Neural crest cell (in vitro differentiated cells): ENCODE measurements around the gene SLC25A53. TPM values are rescaled to one million over a fixed set of nuclear protein-coding genes. Genes with fewer than 3 reads are reported as not detected.
A peak's percentile ranks its signal among the peaks of the same experiment; 100 is the strongest.

Experiments used
- DNase-seq: peaks from one replicate; pipeline ENCODE4 v3.0.0; 2021; ENCODE audit warnings: low read depth, mixed read lengths, low spot score
- H3K27ac Mint-ChIP-seq: one replicate; pipeline ENCODE4 v1.8.0; 2021; ENCODE audit warnings: mild to moderate bottlenecking, mixed read lengths; ENCODE audit not compliant: unreplicated experiment
- H3K27me3 Mint-ChIP-seq: 2 replicates; pipeline ENCODE4 v1.8.0; 2021; ENCODE audit warnings: low read depth, mild to moderate bottlenecking, mixed read lengths
- H3K36me3 Mint-ChIP-seq: 2 replicates; pipeline ENCODE4 v1.8.0; 2021; ENCODE audit warnings: low read depth, mild to moderate bottlenecking, mixed read lengths
- H3K4me1 Mint-ChIP-seq: 2 replicates; pipeline ENCODE4 v1.8.0; 2021; ENCODE audit warnings: mixed read lengths
- H3K4me3 Mint-ChIP-seq: one replicate; pipeline ENCODE4 v1.8.0; 2021; ENCODE audit warnings: mild to moderate bottlenecking, mixed read lengths
- H3K9me3 Mint-ChIP-seq: 2 replicates; pipeline ENCODE4 v1.8.0; 2021; ENCODE audit warnings: mixed read lengths
- total RNA-seq: library from RNA; stranded (reverse); gene quantifications from 2 replicates; pipeline ENCODE4 v1.2.1, GENCODE V29; 2021
- TF ChIP-seq, protein P1 (sequence below): fragments of 200-600 bp; sonication (generic); conservative IDR thresholded peaks from 2 replicates; pipeline ENCODE4 v1.5.0; 2021; ENCODE audit warnings: antibody characterized with exemption, mild to moderate bottlenecking

The SLC25A53 gene
- total RNA-seq, 1 donor from 2014 or later, result 6.8 TPM

DNA sequence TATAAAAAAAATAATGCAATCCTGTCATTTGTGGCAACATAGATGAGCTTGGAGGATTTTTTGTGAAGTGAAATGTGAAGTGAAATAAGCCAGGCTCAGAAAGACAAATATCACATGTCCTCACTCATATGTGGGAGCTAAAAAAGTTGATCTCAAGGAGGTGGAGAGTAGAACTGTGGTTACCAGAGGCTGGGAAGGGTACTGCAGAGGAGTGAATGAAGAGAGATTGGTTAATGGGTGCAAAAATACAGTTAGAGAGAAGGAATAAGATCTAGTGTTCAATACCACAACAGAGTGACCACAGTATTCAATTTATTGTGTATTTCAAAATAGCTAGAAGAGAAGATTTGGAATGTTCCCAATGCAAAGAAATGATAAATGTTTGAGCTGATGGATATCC, 57.9 kb downstream of the SLC25A53 start:
- H3K27ac Mint-ChIP-seq, result no peak overlapping the region
- peaks cover 8% of the 10 kb centered on the region for H3K27me3 Mint-ChIP-seq
- DNase-seq, result no peak
- H3K4me3 Mint-ChIP-seq, result no peak overlapping the region
- no peaks in the 10 kb centered on the region for H3K9me3 Mint-ChIP-seq
- peaks cover 3% of the 10 kb centered on the region for H3K4me1 Mint-ChIP-seq
- no peaks in the 10 kb centered on the region for H3K36me3 Mint-ChIP-seq
- TF ChIP-seq, protein P1, sequence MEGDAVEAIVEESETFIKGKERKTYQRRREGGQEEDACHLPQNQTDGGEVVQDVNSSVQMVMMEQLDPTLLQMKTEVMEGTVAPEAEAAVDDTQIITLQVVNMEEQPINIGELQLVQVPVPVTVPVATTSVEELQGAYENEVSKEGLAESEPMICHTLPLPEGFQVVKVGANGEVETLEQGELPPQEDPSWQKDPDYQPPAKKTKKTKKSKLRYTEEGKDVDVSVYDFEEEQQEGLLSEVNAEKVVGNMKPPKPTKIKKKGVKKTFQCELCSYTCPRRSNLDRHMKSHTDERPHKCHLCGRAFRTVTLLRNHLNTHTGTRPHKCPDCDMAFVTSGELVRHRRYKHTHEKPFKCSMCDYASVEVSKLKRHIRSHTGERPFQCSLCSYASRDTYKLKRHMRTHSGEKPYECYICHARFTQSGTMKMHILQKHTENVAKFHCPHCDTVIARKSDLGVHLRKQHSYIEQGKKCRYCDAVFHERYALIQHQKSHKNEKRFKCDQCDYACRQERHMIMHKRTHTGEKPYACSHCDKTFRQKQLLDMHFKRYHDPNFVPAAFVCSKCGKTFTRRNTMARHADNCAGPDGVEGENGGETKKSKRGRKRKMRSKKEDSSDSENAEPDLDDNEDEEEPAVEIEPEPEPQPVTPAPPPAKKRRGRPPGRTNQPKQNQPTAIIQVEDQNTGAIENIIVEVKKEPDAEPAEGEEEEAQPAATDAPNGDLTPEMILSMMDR, result no peak

DNA sequence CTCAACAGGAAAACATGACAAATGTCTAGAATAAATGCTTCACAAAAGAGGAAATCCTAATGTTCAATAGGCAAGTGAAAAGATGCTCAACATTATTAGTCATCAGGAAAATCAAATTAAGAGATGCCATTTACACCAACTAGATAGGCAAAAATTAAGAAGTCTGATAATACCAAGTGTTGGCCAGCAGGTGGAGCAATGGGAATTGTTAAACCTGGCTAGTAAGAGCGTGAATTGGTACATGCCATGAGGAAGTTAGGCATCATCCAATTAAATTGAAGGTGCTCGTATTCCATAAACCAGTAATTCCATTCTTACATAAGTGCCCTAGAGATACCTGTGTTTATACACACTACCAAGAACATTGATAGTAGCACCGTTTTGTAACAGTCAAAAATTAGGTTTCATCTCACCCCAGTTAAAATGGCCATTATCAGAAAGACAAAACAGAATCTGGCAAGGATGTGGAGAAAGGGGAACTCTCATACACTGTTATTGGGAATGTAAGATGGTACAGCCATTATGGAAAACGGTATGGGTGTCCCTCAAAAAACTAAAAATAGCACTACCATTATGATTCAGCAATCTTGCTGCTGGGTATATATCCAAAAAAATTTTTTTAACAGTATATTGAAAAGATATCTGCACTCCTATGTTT, 58.5 kb downstream of the SLC25A53 start:
- DNase-seq, result peak; percentile 43
- TF ChIP-seq, protein P1, result peak; percentile 75
- Mint-ChIP-seq H3K36me3 (no peaks in the 10 kb centered on the region), H3K9me3 (no peaks in the 10 kb centered on the region), H3K27me3 (peaks cover 8% of the 10 kb centered on the region), H3K4me1 (peaks cover 3% of the 10 kb centered on the region), H3K27ac (no peak overlapping the region), H3K4me3 (no peak overlapping the region)

DNA sequence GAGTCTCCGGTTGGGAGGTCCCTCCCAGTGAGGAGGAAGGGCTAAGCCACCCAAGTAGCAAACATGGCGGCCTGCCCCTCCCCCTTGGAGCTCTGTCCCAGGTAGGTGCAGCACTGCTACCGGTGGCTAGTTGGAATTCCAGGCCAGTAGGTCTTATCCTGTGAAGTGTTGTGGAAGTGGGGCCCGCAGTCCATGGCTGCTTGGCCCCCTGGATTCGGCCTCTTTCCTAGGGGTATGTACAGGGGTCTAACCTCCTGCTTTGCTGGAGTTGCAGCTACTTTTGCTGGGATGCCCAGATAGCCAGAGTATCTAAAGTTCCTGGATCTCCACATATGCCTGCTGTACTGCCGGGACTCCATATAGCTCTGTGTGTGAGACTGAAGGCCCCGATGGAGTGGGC, 70.9 kb downstream of the SLC25A53 start:
- Mint-ChIP-seq H3K27me3 (peaks cover 12% of the 10 kb centered on the region), H3K4me1 (no peaks in the 10 kb centered on the region), H3K36me3 (no peaks in the 10 kb centered on the region), H3K27ac (no peak overlapping the region), H3K9me3 (no peaks in the 10 kb centered on the region), H3K4me3 (no peak overlapping the region)
- no peak for DNase-seq
- TF ChIP-seq, protein P1, result no peak

DNA sequence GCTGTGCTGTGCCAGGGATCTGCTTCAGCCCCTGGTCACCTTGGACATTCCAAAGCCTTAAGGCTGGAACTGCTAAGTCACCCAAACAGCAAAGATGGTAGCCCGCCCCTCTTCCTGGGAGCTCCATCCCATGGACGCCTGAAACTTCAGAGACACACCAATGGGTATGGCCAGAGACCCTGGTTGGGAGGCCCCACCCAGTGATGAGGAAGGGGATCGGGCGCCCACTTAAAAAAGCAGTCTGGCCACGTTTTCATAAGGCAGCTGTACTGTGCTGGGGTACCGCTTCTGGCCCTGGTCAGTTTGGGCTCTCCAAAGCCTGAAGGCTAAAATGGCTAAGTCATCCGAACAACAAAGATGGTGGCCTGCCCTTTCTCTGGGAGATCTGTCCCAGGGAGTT, 71.3 kb downstream of the SLC25A53 start:
- Mint-ChIP-seq H3K27ac (no peak overlapping the region), H3K36me3 (no peaks in the 10 kb centered on the region), H3K4me1 (no peaks in the 10 kb centered on the region), H3K27me3 (peaks cover 11% of the 10 kb centered on the region), H3K4me3 (no peak overlapping the region), H3K9me3 (no peaks in the 10 kb centered on the region)
- TF ChIP-seq, protein P1, result no peak
- no peak for DNase-seq

DNA sequence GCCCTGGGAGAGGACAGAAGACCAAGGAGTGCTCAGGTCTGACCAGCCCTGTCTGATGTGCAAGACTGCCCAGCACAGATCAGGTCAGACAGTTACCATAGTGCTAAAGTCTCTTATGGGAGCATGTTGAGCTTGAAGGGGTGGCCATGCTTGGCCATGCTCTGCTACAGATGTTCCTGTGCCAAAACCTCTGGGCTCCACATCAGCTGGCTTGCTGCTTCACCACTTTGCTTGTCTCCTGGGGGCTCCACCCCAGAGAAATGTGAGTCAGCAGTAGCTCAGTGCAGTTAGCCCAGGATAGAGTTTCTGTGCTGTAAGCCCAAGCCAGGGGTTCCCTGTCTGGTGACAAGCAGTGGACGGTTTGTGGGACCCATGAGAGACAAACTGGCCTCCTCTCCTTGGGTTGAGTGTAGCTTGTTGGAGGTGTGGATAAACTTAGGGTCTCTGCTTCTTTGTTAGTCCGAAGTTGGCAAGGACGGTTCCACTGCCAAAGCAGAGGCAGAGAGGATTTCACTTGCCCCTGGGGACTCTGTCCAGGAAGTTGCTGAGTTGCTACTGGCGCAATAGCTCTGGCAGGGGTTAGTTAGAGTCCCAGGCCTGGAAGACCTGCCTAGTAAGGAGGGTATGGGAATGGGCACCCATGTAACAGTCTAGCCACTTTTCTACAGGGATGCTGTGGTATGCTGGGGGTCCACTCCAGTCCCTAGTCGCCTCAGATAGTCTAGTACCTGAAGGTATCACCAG, 72.1 kb downstream of the SLC25A53 start:
- no peak for DNase-seq
- Mint-ChIP-seq H3K27me3 (peaks cover 11% of the 10 kb centered on the region), H3K36me3 (no peaks in the 10 kb centered on the region), H3K4me1 (no peaks in the 10 kb centered on the region), H3K9me3 (no peaks in the 10 kb centered on the region), H3K4me3 (no peak overlapping the region), H3K27ac (no peak overlapping the region)
- TF ChIP-seq, protein P1, result no peak
